Lower leg skin (tissue), 4 donors: ENCODE results near the gene ZNF407. TPM values are rescaled to one million over a fixed set of nuclear protein-coding genes. Genes with fewer than 3 reads are reported as not detected.

ENCODE experiments used
- DNase-seq, 2 donors: peaks; one replicate each; pipeline ENCODE4 v3.0.0-alpha.2; 2019; ENCODE audit warnings: low spot score in 2 of 2
- H3K4me3 ChIP-seq: fragments of 200-600 bp; sonication (generic); 2 replicates; pipeline ENCODE4 v1.5.1; 2017; ENCODE audit warnings: mild to moderate bottlenecking, low read depth; ENCODE audit not compliant: poor library complexity, severe bottlenecking
- POLR2A ChIP-seq, 2 donors: fragments of 450-650 bp; IDR thresholded peaks; one replicate each; pipeline ENCODE4 v1.6.1; 2016 to 2017; ENCODE audit warnings: antibody characterized with exemption in 2 of 2, mild to moderate bottlenecking in 1 of 2, moderate library complexity in 1 of 2
- WGBS, 2 donors: methylation state at CpG; one replicate each; pipeline ENCODE4 v1.1.5; 2018; 5-methylcytosine and 5-hydroxymethylcytosine counted together
- intact Hi-C: fragments of 100-400 bp; cut with DNase I; formaldehyde crosslinking; loops from one replicate; pipeline ENCODE4 v1.15.0; 2023; ENCODE audit warnings: low total_unique reads
- total RNA-seq, 4 donors: library from RNA; depleted of rRNA; stranded (reverse); fragments of >200 nt; gene quantifications; one replicate each; pipeline ENCODE4 v1.1.0, GENCODE V29; 2016
- TF ChIP-seq, protein P1 (sequence below), 3 donors: fragments of 450-650 bp; IDR thresholded peaks; one replicate each; pipeline ENCODE4 v1.5.1; 2016; ENCODE audit warnings: antibody characterized with exemption in 3 of 3, mild to moderate bottlenecking in 3 of 3, moderate library complexity in 2 of 3

The ZNF407 gene
- total RNA-seq, 4 donors from 2014 or later = 7.0 to 13.9 (median 10.9) TPM

GRCh38 chr18:74631623-74632350, 34.1 kb downstream of the ZNF407 start:
- no peak for DNase-seq
- TF ChIP-seq, protein P1, sequence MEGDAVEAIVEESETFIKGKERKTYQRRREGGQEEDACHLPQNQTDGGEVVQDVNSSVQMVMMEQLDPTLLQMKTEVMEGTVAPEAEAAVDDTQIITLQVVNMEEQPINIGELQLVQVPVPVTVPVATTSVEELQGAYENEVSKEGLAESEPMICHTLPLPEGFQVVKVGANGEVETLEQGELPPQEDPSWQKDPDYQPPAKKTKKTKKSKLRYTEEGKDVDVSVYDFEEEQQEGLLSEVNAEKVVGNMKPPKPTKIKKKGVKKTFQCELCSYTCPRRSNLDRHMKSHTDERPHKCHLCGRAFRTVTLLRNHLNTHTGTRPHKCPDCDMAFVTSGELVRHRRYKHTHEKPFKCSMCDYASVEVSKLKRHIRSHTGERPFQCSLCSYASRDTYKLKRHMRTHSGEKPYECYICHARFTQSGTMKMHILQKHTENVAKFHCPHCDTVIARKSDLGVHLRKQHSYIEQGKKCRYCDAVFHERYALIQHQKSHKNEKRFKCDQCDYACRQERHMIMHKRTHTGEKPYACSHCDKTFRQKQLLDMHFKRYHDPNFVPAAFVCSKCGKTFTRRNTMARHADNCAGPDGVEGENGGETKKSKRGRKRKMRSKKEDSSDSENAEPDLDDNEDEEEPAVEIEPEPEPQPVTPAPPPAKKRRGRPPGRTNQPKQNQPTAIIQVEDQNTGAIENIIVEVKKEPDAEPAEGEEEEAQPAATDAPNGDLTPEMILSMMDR (IDR thresholded peaks at IDR 0.05) = no peak
- no peak for TF ChIP-seq POLR2A (IDR thresholded peaks at IDR 0.05)
- 83% methylated on average over 13 of the region's 13 CpGs for WGBS, 2 donors
- intact Hi-C loops = no loop called here
- H3K4me3 ChIP-seq = no peak overlapping the region

DNA sequence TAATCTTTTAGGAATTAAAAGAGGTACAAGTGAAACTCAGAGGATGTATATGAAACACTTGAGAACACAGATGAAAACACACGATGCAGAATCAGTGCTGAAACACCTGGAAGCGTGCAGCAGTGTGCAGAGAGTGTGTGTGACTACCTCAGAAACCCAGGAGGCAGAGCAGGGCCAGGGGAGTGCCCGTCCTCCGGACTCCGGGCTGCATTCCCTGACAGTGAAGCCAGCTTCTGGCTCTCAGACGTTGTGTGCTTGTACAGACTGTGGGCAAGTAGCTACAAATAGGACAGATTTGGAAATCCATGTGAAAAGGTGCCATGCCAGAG, 34.6 kb downstream of the ZNF407 start:
- TF ChIP-seq, protein P1 (IDR thresholded peaks at IDR 0.05) = no peak
- TF ChIP-seq POLR2A (IDR thresholded peaks at IDR 0.05) = no peak
- intact Hi-C loops = no loop called here
- no peak for DNase-seq
- no peak overlapping the region for H3K4me3 ChIP-seq
- 85 to 95% methylated on average over 6 of the region's 6 CpGs for WGBS, 2 donors

DNA sequence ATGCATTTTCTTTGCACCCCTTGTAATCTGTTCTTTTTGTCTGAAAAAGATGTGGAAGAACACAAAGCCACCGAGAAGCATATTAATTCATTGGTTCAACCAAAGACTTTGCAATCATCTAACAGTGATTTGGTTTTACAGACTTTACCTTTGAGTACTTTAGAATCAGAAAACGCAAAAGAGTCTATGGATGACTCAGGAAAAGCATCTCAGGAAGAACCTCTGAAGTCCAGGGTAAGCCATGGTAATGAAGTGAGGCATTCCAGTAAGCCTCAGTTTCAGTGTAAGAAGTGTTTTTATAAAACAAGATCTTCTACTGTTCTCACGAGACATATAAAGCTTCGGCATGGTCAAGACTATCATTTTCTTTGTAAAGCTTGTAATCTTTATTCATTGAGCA, 35.2 kb downstream of the ZNF407 start:
- DNase-seq = no peak
- intact Hi-C loops = no loop called here

DNA sequence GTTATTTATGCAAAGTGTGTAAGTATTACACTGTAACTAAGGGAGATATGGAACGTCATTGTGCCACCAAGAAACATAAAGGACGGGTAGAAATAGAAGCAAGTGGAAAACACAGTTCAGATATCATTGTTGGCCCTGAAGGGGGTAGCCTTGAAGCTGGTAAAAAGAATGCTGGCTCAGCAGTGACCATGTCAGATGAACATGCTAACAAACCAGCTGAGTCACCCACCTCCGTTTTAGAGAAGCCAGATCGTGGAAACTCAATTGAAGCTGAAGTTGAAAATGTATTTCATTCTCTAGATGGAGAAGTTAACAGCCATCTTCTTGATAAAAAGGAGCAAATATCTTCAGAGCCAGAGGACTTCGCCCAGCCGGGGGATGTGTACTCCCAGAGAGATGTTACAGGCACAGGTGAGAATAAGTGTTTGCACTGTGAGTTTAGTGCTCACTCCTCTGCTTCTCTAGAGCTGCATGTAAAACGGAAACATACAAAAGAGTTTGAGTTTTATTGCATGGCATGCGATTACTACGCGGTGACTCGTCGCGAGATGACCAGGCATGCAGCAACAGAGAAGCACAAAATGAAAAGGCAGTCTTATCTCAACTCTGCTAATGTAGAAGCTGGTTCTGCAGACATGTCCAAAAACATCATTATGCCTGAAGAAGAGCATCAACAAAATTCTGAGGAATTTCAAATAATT, 36.1 kb downstream of the ZNF407 start:
- no peak for DNase-seq
- TF ChIP-seq, protein P1 (IDR thresholded peaks at IDR 0.05) = no peak
- no peak for TF ChIP-seq POLR2A (IDR thresholded peaks at IDR 0.05)
- WGBS, 2 donors = 93 to 94% methylated on average over 13 of the region's 13 CpGs
- no peak overlapping the region for H3K4me3 ChIP-seq
- intact Hi-C loops = no loop called here

More for the DNA sequence above, 35.2 kb downstream of the ZNF407 start:
- TF ChIP-seq, protein P1 (IDR thresholded peaks at IDR 0.05) = no peak
- no peak for TF ChIP-seq POLR2A (IDR thresholded peaks at IDR 0.05)
- H3K4me3 ChIP-seq = no peak overlapping the region
- 94 to 95% methylated on average over 4 of the region's 4 CpGs for WGBS, 2 donors

GRCh38 chr18:74635224-74635975, 37.7 kb downstream of the ZNF407 start:
- intact Hi-C loops = no loop called here
- no peak for TF ChIP-seq POLR2A (IDR thresholded peaks at IDR 0.05)
- TF ChIP-seq, protein P1 (IDR thresholded peaks at IDR 0.05) = no peak
- no peak for DNase-seq
- H3K4me3 ChIP-seq = no peak overlapping the region
- WGBS, 2 donors = 87 to 90% methylated on average over 15 of the region's 15 CpGs
